Cardiac septum (tissue), 1 donor: Measurements from ENCODE around the gene SPAAR. TPM values are rescaled to one million over a fixed set of nuclear protein-coding genes. Genes with fewer than 3 reads are reported as not detected.
"Not testable (repeated sequence)": the region's sequence is repeated elsewhere in the genome, so short reads cannot be mapped to it uniquely, and the experiment has no call there.

Experiments
- DNase-seq: peaks from one replicate; pipeline ENCODE4 v3.0.0-alpha.2; 2020; ENCODE audit warnings: low spot score
- intact Hi-C: fragments of 100-400 bp; cut with DNase I; formaldehyde crosslinking; loops from one replicate; pipeline ENCODE4 v1.14.0; 2022
- total RNA-seq: library from RNA; stranded (reverse); fragmentation: NEBNext Ultra II Directional; extraction: Animal tissue kit (Norgen Biotek cat#: 25700); gene quantifications from one replicate; pipeline ENCODE4 v1.2.1, GENCODE V29; 2021
- donor health status: DM: no; HTN: no; CAD: no.

Gene SPAAR
- total RNA-seq, 1 donor from 2014 or later: 4.0 TPM

DNA sequence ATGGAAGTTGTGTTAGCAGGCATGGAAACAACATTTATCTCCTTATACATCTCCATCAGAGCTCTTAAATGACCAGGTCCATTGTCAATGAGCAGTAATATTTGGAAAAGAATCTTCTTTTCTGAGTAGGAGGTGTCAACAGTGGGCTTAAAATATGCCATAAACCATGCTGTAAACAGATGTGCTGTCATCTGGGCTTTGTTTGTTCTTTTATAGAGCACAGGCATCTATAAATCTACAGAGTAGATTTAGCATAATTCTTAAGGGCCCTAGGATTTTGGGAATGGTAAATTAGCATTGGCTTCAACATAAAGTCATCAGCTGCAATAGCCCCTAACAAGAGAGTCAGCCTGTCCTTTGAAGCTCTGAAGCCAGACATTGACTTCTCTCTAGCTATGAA, 11.0 kb upstream of the SPAAR start:
- intact Hi-C loops: no loop called here
- DNase-seq: no peak

- no peak for DNase-seq
- intact Hi-C loops: no loop called here
Measured at GRCh38 chr9:35899021-35899420, 10.3 kb upstream of the SPAAR start.

DNA sequence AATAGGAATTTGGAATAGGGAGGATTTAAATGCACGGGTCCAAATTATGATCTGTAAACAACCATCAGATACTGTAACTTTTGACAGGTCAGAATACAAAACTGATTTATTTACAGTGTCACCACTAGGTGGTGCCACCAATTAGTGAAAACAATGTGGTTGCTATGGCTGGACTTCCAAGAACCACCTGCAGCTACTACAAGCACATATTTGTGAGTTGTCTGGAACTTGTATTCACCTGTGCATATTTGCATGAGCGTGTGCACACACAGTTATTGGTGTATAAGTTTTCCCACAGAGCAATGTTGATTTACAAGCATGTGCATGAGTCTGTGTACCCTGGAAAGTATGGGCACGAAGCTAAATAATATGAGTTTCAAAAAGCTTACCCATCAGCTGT, 6.2 kb upstream of the SPAAR start:
- intact Hi-C loops: no loop called here
- no peak for DNase-seq

GRCh38 chr9:35904338-35904737, 5.0 kb upstream of the SPAAR start:
- no peak for DNase-seq
- intact Hi-C loops: no loop called here

- DNase-seq: no peak
- intact Hi-C loops: loop anchor here (1.0 kb wide), 1 partner anchor 41 kb away; no protein-coding TSS in a partner anchor
Measured at GRCh38 chr9:35905051-35905781, 4.1 kb upstream of the SPAAR start.

GRCh38 chr9:35905912-35906679, 3.2 kb upstream of the SPAAR start, which contains the start of gene HRCT1:
HRCT1 (plus strand) TSS chr9:35906202; CDS start chr9:35906288, 86 bp downstream.
- peak; percentile 94 for DNase-seq
- intact Hi-C loops: loop anchor here (1.0 kb wide), 1 partner anchor 40 kb away; no protein-coding TSS in a partner anchor

- peak; percentile 77 for DNase-seq
- intact Hi-C loops: no loop called here
Measured at GRCh38 chr9:35906923-35907699, 2.2 kb upstream of the SPAAR start.

- DNase-seq: peak; percentile 83
- intact Hi-C loops: no loop called here
Measured at GRCh38 chr9:35907711-35908503, 1.4 kb upstream of the SPAAR start.

DNA sequence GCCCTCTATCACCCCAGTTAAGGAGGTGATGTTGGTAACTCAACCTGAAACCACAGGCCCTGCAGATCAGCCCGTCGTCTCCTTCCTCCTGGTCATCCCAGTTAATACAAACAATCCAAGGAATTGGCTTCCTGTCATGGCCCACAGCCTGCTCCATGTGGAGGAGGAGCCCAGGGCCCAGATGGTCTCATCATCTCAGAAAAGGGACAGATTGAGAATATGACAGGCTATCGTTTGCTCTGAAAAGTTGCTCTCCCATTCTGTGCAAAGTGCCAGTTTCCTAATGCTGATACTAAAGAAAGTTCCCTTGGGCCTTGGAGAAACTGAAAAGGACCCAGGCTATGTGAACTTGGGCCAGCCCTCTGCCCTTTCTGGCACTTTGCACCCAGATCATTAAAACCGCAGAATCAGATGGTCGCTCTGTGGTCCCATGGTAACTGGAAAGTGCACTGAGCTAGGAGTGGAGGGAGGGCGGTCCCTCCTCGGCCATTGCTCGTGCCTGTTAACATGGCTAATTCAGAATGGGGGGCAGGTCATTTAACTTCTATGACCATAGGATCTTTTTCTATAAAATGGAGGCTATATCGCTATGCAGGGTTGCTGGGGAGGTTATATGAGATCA, 675 bp upstream of the SPAAR start:
- intact Hi-C loops: no loop called here
- DNase-seq: no peak

GRCh38 chr9:35909687-35910612, 660 bp downstream of the SPAAR start:
- no peak for DNase-seq
- intact Hi-C loops: no loop called here

DNA sequence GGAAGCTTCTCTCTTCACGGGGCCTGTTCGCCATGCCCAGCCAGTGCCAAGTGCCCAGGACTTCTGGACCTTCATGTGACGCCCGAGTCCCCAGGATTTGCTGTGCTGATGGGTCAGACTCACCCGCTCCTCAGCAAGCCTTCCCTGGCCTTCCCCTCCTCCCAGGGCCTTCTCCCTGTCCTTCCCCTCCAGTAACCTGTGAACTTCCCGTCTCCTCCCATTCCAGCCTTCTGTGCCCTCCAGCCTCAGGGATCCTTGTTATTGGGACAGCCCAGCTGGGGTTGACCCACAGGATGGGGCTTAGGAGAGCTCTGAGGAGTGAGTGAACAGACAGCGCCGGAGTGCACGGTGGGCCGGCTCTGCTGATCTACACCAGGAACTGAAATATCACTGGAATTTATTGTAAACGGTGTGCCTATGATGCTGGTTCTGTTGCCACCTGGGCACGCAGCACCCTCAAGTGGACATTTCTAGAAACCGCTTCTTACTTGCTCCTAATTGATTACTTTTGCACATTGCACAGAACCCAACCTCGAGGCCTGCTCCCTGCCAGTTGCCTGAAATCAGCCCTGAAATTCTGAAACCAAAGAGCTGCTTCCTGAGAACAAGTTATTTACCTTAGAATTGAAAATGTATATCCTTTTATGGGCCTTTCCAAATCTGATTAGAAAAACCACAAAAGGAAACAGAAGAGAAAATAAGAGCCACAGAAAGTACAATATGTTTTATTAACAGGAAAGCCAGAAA, 1.5 kb downstream of the SPAAR start:
- no peak for DNase-seq

DNA sequence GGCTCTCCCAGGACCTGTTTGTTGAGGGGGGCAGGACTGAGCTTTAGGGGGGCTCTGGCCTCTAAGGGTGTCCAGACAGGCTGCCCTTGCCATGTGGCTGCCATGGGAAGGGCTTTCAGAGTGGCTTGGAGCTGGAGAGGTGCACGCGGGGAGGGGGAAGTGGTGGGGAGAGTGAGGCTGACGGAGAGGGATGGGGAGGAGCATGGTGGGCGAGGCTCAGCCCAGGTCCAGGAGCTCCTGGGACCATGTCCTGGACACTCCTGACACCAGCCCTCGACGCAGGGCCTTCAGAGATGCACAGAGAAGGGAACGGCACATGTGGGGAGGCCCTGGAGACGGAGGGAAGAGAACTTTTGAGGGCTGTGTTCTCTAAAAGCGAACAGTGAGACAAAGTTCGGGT, 2.4 kb downstream of the SPAAR start:
- intact Hi-C loops: no loop called here

More for the DNA sequence above, 1.5 kb downstream of the SPAAR start:
- intact Hi-C loops: no loop called here

GRCh38 chr9:35912791-35913400, 3.6 kb downstream of the SPAAR start:
- no peak for DNase-seq
- intact Hi-C loops: no loop called here

More for the DNA sequence above, 2.4 kb downstream of the SPAAR start:
- DNase-seq: no peak

GRCh38 chr9:35913429-35913828, 4.1 kb downstream of the SPAAR start:
- DNase-seq, intact Hi-C loops: not testable (repeated sequence)

- peak; percentile 89 for DNase-seq
- intact Hi-C loops: no loop called here
Measured at GRCh38 chr9:35914301-35914807, 5.1 kb downstream of the SPAAR start.

- intact Hi-C loops: no loop called here
- DNase-seq: no peak
Measured at GRCh38 chr9:35915681-35916294, 6.5 kb downstream of the SPAAR start.
